HEK293 (cell line): ENCODE data around the gene GRB2.

Source experiments
- GLIS2 ChIP-seq: fragments of 450-650 bp; formaldehyde crosslinking; IDR thresholded peaks from 2 replicates; pipeline ENCODE4 v1.5.1; 2016; ENCODE audit warnings: missing biosample characterization, missing genetic modification characterization
- KLF7 ChIP-seq: fragments of 450-650 bp; formaldehyde crosslinking; IDR thresholded peaks from 2 replicates; pipeline ENCODE4 v1.5.1; 2016; ENCODE audit warnings: missing biosample characterization, missing genetic modification characterization, borderline replicate concordance
- SETDB1 ChIP-seq: IDR thresholded peaks from one replicate; pipeline ENCODE4 v1.6.1; 2017; ENCODE audit warnings: mild to moderate bottlenecking, low read length, moderate library complexity, mixed read lengths; ENCODE audit not compliant: insufficient read length
- ZBTB7A ChIP-seq: fragments of 450-650 bp; formaldehyde crosslinking; IDR thresholded peaks from 2 replicates; pipeline ENCODE4 v1.5.1; 2016; ENCODE audit warnings: low read depth, missing biosample characterization, missing genetic modification characterization
- ZNF184 ChIP-seq: fragments of 450-650 bp; IDR thresholded peaks from 2 replicates; pipeline ENCODE4 v1.5.1; 2018; ENCODE audit warnings: missing biosample characterization, mild to moderate bottlenecking, missing genetic modification characterization
- ZNF23 ChIP-seq: fragments of 450-650 bp; formaldehyde crosslinking; IDR thresholded peaks from 2 replicates; pipeline ENCODE4 v1.5.1; 2016; ENCODE audit warnings: missing biosample characterization, missing genetic modification characterization, borderline replicate concordance
- TF ChIP-seq, protein P1 (sequence below): fragments of 450-650 bp; formaldehyde crosslinking; IDR thresholded peaks from 2 replicates; pipeline ENCODE4 v1.5.1; 2016; ENCODE audit warnings: missing biosample characterization, missing genetic modification characterization
- TF ChIP-seq, protein P2 (sequence below): fragments of 450-650 bp; IDR thresholded peaks from 2 replicates; pipeline ENCODE4 v1.5.1; 2018; ENCODE audit warnings: missing biosample characterization, missing genetic modification characterization
- TF ChIP-seq, protein P3 (sequence below): fragments of 450-650 bp; formaldehyde crosslinking; IDR thresholded peaks from 2 replicates; pipeline ENCODE4 v1.5.1; 2016; ENCODE audit warnings: missing biosample characterization, missing genetic modification characterization
- TF ChIP-seq, protein P4 (sequence below): fragments of 450-650 bp; formaldehyde crosslinking; IDR thresholded peaks from 2 replicates; pipeline ENCODE4 v1.5.1; 2016; ENCODE audit warnings: missing biosample characterization, missing genetic modification characterization

DNA sequence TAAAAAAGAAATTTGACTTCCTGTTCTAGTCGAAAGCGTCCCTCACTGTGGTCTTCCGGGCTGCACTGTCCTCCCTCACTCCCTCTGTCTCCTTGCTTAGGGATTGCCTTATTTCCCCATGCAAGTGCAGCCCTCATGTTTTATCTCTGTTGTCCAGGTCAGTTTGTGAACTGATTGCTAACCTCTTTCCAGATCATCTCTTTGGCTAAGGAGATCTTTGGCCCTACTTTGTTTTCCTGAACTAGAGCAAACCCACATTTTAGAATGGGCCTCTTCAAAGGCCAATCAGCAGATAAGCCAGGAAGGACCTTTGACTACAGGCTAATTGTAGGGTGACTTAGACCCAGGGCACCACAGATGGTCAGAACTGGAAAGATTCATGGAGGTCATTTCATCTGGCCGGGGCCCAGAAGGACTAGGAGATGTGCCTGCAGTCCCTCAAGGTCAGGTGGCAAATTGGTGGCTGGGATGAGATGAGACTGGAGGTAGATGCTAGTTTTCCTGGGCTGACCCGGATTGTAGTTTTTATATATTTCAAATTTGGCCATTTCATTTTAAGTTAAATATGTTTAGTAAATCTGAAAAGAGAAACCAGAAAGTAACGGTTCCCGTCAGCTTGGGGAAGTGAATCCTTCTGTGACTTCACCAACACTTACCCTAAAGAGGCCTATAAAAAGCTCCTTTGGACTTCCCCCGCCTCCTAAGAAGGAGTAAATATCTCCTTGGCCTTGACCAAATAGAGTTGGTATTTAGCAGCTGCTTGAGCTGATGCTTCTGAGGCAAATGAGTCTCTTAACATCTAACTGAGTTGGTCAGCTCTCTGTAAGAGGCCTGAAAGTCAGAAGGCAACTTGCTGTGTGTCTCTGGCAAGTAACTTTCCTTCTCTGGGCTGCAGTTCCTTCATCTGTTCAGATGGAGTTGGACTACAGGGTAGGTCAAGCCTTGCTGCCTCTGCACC is 110.0 kb downstream of the GRB2 start:
- TF ChIP-seq GLIS2 (tag by site-specific recombination) (no peak), ZBTB7A (tag by site-specific recombination) (no peak), KLF7 (no peak), ZNF23 (tag by site-specific recombination) (no peak), ZNF184 (no peak), SETDB1 (no peak)
- TF ChIP-seq, protein P1, sequence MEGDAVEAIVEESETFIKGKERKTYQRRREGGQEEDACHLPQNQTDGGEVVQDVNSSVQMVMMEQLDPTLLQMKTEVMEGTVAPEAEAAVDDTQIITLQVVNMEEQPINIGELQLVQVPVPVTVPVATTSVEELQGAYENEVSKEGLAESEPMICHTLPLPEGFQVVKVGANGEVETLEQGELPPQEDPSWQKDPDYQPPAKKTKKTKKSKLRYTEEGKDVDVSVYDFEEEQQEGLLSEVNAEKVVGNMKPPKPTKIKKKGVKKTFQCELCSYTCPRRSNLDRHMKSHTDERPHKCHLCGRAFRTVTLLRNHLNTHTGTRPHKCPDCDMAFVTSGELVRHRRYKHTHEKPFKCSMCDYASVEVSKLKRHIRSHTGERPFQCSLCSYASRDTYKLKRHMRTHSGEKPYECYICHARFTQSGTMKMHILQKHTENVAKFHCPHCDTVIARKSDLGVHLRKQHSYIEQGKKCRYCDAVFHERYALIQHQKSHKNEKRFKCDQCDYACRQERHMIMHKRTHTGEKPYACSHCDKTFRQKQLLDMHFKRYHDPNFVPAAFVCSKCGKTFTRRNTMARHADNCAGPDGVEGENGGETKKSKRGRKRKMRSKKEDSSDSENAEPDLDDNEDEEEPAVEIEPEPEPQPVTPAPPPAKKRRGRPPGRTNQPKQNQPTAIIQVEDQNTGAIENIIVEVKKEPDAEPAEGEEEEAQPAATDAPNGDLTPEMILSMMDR (tag by site-specific recombination), result no peak
- TF ChIP-seq, protein P2, sequence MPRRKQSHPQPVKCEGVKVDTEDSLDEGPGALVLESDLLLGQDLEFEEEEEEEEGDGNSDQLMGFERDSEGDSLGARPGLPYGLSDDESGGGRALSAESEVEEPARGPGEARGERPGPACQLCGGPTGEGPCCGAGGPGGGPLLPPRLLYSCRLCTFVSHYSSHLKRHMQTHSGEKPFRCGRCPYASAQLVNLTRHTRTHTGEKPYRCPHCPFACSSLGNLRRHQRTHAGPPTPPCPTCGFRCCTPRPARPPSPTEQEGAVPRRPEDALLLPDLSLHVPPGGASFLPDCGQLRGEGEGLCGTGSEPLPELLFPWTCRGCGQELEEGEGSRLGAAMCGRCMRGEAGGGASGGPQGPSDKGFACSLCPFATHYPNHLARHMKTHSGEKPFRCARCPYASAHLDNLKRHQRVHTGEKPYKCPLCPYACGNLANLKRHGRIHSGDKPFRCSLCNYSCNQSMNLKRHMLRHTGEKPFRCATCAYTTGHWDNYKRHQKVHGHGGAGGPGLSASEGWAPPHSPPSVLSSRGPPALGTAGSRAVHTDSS (tag by site-specific recombination), result no peak
- TF ChIP-seq, protein P3, sequence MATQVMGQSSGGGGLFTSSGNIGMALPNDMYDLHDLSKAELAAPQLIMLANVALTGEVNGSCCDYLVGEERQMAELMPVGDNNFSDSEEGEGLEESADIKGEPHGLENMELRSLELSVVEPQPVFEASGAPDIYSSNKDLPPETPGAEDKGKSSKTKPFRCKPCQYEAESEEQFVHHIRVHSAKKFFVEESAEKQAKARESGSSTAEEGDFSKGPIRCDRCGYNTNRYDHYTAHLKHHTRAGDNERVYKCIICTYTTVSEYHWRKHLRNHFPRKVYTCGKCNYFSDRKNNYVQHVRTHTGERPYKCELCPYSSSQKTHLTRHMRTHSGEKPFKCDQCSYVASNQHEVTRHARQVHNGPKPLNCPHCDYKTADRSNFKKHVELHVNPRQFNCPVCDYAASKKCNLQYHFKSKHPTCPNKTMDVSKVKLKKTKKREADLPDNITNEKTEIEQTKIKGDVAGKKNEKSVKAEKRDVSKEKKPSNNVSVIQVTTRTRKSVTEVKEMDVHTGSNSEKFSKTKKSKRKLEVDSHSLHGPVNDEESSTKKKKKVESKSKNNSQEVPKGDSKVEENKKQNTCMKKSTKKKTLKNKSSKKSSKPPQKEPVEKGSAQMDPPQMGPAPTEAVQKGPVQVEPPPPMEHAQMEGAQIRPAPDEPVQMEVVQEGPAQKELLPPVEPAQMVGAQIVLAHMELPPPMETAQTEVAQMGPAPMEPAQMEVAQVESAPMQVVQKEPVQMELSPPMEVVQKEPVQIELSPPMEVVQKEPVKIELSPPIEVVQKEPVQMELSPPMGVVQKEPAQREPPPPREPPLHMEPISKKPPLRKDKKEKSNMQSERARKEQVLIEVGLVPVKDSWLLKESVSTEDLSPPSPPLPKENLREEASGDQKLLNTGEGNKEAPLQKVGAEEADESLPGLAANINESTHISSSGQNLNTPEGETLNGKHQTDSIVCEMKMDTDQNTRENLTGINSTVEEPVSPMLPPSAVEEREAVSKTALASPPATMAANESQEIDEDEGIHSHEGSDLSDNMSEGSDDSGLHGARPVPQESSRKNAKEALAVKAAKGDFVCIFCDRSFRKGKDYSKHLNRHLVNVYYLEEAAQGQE (tag by site-specific recombination), result no peak
- TF ChIP-seq, protein P4, sequence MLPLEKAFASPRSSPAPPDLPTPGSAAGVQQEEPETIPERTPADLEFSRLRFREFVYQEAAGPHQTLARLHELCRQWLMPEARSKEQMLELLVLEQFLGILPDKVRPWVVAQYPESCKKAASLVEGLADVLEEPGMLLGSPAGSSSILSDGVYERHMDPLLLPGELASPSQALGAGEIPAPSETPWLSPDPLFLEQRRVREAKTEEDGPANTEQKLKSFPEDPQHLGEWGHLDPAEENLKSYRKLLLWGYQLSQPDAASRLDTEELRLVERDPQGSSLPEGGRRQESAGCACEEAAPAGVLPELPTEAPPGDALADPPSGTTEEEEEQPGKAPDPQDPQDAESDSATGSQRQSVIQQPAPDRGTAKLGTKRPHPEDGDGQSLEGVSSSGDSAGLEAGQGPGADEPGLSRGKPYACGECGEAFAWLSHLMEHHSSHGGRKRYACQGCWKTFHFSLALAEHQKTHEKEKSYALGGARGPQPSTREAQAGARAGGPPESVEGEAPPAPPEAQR (tag by site-specific recombination), result no peak
